ENCODE data around the gene TGIF2. TPM values are rescaled to one million over a fixed set of nuclear protein-coding genes. Genes with fewer than 3 reads are reported as not detected.
A peak's percentile ranks its signal among the peaks of the same experiment; 100 is the strongest.

TGIF2 gene
- total RNA-seq, 1 donor from 2014 or later, result 50.6 TPM

DNA sequence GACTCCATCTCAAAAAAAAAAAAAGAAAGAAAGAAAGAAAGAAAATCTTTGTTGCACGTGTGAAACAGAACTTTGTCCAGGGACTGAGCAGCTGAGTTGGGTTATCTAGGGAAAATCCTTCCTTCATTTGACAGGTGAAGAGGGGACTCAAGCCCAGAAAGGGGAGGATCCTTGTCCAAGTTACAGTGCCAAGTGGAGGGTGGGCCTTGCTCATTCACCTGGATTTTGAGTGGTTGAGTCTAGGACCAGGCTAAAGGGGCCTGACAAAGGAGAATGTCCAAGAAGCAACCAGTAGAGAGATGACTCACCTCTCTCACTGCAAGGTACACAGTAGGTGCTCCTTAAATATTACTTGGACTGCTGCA, 2.7 kb downstream of the TGIF2 start:
- no peaks in the 10 kb centered on the region for H3K27me3 Mint-ChIP-seq (ENCODE audit: low read depth)
- intact Hi-C loops (cut with micrococcal nuclease), result no loop called here
- peaks cover 43% of the 10 kb centered on the region for H3K4me1 Mint-ChIP-seq (ENCODE audit: low read depth)
- peaks cover 49% of the 10 kb centered on the region for H3K36me3 Mint-ChIP-seq (ENCODE audit: low read depth)
- peak overlapping the region; percentile 97 for H3K4me3 Mint-ChIP-seq (ENCODE audit: low read depth)
- H3K9me3 Mint-ChIP-seq, result no peaks in the 10 kb centered on the region
- peak overlapping the region; percentile 98 for H3K27ac Mint-ChIP-seq
- DNase-seq (ENCODE audit: low spot score), result no peak

- no peak for DNase-seq (ENCODE audit: low spot score)
- no peaks in the 10 kb centered on the region for H3K9me3 Mint-ChIP-seq
- intact Hi-C loops (cut with micrococcal nuclease), result no loop called here
- H3K27me3 Mint-ChIP-seq (ENCODE audit: low read depth), result no peaks in the 10 kb centered on the region
- H3K27ac Mint-ChIP-seq, result peak overlapping the region; percentile 22
- H3K4me1 Mint-ChIP-seq (ENCODE audit: low read depth), result peaks cover 41% of the 10 kb centered on the region
- no peak overlapping the region for H3K4me3 Mint-ChIP-seq (ENCODE audit: low read depth)
- peaks cover 65% of the 10 kb centered on the region for H3K36me3 Mint-ChIP-seq (ENCODE audit: low read depth)
Measured at GRCh38 chr20:36578356-36579041, 5.1 kb downstream of the TGIF2 start.

DNA sequence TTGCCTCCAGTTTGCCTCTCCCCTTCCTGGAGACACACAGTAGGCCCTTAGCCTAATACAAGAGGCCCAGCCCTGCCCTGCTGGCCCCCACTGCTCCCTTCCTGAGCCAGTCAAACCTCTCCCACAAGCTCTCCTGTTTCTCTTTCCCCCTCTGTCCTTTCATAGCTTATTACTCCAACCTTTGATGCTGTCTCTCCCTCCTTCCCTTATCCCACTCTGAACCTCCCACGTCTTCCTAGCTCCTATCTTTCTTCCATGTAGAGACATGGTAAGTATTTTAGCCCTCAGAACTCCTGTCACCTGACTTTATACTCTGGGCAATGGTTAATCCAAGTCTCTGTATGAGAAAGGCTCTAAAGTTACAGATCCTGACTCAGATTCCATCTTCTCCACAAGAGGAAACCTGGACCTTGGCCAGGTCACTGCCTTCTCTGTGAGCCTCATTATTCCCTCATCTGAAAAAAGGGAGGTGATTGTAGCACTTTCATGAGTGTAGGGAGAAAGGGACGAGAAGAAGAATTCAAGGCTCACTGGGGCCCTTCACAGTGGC, 6.7 kb downstream of the TGIF2 start:
- no peaks in the 10 kb centered on the region for H3K27me3 Mint-ChIP-seq (ENCODE audit: low read depth)
- intact Hi-C loops (cut with micrococcal nuclease), result no loop called here

DNA sequence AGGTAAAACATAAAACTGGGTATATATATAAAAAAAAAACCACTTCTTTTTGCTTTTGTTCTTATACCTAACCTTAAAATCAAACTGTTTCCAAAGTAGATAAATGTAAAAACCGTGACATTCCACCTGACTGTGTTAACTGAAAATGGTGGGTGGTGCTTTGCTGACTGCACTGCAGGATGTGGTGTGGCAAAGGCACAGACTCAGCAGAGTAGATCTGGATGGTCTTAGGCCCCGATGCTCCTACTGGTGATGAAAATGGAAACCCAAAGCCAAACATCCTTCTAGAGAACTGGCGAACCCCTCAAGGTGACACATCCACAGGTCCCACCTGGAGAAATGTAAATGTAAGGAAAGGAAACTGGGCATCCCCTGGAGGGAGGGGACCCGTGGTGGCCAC, 8.9 kb downstream of the TGIF2 start:
- Mint-ChIP-seq H3K27me3 (ENCODE audit: low read depth) (no peaks in the 10 kb centered on the region), H3K4me3 (ENCODE audit: low read depth) (peak overlapping the region; percentile 13), H3K4me1 (ENCODE audit: low read depth) (peaks cover 27% of the 10 kb centered on the region), H3K27ac (peak overlapping the region; percentile 86), H3K9me3 (no peaks in the 10 kb centered on the region), H3K36me3 (ENCODE audit: low read depth) (peaks cover 60% of the 10 kb centered on the region)
- intact Hi-C loops (cut with micrococcal nuclease), result no loop called here
- peak; percentile 25 for DNase-seq (ENCODE audit: low spot score)

More for the DNA sequence above, 6.7 kb downstream of the TGIF2 start:
- no peak overlapping the region for H3K4me3 Mint-ChIP-seq (ENCODE audit: low read depth)
- DNase-seq (ENCODE audit: low spot score), result no peak
- H3K9me3 Mint-ChIP-seq, result no peaks in the 10 kb centered on the region
- peaks cover 65% of the 10 kb centered on the region for H3K36me3 Mint-ChIP-seq (ENCODE audit: low read depth)
- H3K27ac Mint-ChIP-seq, result peak overlapping the region; percentile 82
- H3K4me1 Mint-ChIP-seq (ENCODE audit: low read depth), result peaks cover 36% of the 10 kb centered on the region

DNA sequence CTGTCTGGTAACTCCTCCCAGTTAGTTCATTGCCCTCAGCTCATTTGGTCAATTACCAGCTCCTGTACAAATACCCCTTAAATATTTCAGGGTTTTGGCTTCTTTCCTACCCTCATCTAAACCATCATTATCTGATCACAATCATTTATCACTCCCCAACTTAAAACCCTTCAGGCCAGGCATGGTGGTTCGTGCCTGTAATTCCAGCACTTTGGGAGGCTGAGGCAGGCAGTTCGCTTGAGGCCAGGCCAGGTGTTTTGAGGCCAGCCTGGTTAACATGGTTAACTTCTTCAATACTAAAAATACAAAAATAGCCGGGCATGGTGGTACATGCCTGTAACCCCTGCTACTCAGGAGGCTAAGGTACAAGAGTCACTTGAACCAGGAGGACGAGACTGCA, 9.4 kb downstream of the TGIF2 start:
- no peak for DNase-seq (ENCODE audit: low spot score)
- H3K27me3 Mint-ChIP-seq (ENCODE audit: low read depth), result no peaks in the 10 kb centered on the region
- no peaks in the 10 kb centered on the region for H3K9me3 Mint-ChIP-seq
- H3K27ac Mint-ChIP-seq, result peak overlapping the region; percentile 86
- H3K4me3 Mint-ChIP-seq (ENCODE audit: low read depth), result no peak overlapping the region
- peaks cover 31% of the 10 kb centered on the region for H3K4me1 Mint-ChIP-seq (ENCODE audit: low read depth)
- H3K36me3 Mint-ChIP-seq (ENCODE audit: low read depth), result peaks cover 61% of the 10 kb centered on the region
- intact Hi-C loops (cut with micrococcal nuclease), result no loop called here

DNA sequence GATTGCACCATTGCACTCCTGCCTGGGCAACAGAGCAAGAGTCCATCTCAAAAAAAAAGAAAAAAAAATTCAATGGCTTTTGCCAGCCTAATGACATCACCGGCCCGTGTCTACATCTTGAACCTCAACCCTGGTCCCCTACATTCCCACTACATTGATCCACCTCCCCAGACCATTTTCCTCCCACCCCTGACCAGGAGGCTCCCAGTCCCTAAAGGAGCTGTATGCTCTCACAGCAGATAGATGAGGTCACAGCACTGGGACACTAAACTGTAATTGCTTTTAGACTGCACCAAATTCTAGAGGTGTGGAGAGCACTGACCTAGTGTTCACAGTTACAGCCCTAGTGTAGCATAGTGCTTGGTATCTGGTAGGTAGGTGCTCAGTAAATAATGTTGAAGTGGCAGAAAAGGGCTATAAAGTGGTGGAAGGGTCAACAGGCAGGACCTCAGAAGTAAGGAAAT, 10.7 kb downstream of the TGIF2 start:
- intact Hi-C loops (cut with micrococcal nuclease), result no loop called here
- H3K27me3 Mint-ChIP-seq (ENCODE audit: low read depth), result no peaks in the 10 kb centered on the region

DNA sequence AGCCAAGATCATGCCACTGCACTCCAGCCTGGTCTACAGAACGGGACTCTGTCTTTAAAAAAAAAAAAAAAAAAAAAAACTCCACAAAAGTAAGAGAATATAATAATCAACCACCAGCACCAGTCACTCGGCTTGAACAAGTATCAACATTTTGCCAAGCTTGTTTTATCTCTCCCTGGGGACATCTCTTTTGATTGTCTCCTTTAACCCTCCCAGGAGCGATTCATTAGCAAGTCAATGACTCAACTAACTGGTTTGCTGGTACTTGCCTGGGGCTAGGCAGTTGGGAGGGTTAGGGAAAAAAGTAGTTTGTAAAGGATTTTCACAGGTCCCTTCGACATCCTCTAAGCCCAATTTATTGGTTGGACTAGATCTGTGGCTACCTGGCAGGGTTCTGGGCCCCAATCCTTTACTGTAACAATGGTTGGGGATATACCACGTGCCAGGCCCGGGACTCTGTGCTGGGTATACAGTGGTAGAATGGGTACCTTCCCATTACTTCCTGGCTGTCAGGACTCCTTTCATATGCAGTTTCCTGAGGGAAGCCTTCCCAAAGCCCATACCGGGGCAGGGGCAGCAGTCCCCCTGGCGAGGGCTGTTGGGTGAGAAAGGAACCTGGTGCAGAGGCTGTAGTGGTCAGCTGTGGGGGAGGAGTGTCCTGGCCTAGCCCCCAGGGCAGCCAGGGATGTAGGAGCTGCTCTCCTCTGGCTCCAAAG, 12.2 kb downstream of the TGIF2 start:
- Mint-ChIP-seq H3K4me3 (ENCODE audit: low read depth) (no peak overlapping the region), H3K4me1 (ENCODE audit: low read depth) (peaks cover 24% of the 10 kb centered on the region), H3K36me3 (ENCODE audit: low read depth) (peaks cover 58% of the 10 kb centered on the region), H3K27ac (no peak overlapping the region), H3K27me3 (ENCODE audit: low read depth) (no peaks in the 10 kb centered on the region), H3K9me3 (no peaks in the 10 kb centered on the region)
- DNase-seq (ENCODE audit: low spot score), result no peak
- intact Hi-C loops (cut with micrococcal nuclease), result no loop called here

More for the DNA sequence above, 10.7 kb downstream of the TGIF2 start:
- Mint-ChIP-seq H3K4me3 (ENCODE audit: low read depth) (no peak overlapping the region), H3K9me3 (no peaks in the 10 kb centered on the region), H3K4me1 (ENCODE audit: low read depth) (peaks cover 31% of the 10 kb centered on the region), H3K27ac (peak overlapping the region; percentile 28), H3K36me3 (ENCODE audit: low read depth) (peaks cover 59% of the 10 kb centered on the region)
- no peak for DNase-seq (ENCODE audit: low spot score)

DNA sequence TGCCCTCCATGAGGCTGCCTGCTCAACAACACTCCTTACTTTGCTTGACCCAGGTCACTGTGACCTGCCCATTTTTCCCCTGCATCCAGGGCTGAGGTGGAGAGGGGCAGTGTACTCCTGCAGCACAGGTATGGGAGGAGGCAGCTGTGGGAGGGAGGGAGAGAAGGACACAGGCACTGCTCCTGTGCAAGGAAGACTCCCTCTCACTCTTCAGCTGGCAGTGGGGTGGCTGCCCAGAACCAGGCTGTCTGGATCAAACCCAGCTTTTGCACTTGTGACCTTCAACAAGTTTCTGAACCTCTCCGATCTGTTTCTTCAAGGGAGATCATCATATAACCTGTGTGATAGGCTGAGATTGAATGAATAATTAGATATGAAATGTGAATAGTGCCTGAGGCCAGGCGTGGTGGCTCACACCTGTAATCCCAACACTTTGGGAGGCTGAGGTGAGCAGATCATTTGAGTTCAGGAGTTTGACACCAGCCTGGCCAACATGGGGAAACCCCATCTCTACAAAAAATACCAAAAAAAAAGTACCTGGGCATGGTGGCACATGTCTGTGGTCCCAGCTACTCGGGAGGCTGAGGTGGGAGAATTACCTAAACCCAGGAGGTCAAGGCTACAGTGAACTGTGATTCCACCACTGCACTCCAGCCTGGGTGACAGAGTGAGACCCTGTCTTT, 14.1 kb downstream of the TGIF2 start:
- peaks cover 64% of the 10 kb centered on the region for H3K36me3 Mint-ChIP-seq (ENCODE audit: low read depth)
- H3K4me3 Mint-ChIP-seq (ENCODE audit: low read depth), result no peak overlapping the region
- peak overlapping the region; percentile 39 for H3K27ac Mint-ChIP-seq
- intact Hi-C loops (cut with micrococcal nuclease), result no loop called here
- no peaks in the 10 kb centered on the region for H3K9me3 Mint-ChIP-seq
- H3K4me1 Mint-ChIP-seq (ENCODE audit: low read depth), result peaks cover 31% of the 10 kb centered on the region
- no peak for DNase-seq (ENCODE audit: low spot score)
- H3K27me3 Mint-ChIP-seq (ENCODE audit: low read depth), result no peaks in the 10 kb centered on the region

DNA sequence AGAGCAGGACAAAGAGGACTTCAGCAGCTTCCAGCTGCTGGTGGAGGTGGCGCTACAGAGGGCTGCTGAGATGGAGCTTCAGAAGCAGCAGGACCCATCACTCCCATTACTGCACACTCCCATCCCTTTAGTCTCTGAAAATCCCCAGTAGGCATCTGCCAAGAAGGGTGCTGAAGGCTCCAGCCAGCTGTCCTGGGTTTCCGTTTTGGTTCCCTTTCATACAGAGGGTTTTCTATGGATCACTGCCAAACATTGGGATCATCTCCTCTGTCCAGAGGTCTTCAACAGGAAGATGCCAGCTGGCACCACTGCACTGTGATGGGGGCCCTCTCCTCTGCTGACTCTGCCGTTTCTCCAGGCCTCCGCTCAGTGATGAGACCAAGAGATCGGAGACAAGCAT, 17.9 kb downstream of the TGIF2 start:
- H3K36me3 Mint-ChIP-seq (ENCODE audit: low read depth), result peaks cover 84% of the 10 kb centered on the region
- H3K27me3 Mint-ChIP-seq (ENCODE audit: low read depth), result no peaks in the 10 kb centered on the region

GRCh38 chr20:36591854-36592641, 18.7 kb downstream of the TGIF2 start:
- H3K36me3 Mint-ChIP-seq (ENCODE audit: low read depth), result peaks cover 78% of the 10 kb centered on the region

More for the DNA sequence above, 17.9 kb downstream of the TGIF2 start:
- Mint-ChIP-seq H3K4me1 (ENCODE audit: low read depth) (peaks cover 57% of the 10 kb centered on the region), H3K9me3 (no peaks in the 10 kb centered on the region), H3K27ac (peak overlapping the region; percentile 62), H3K4me3 (ENCODE audit: low read depth) (no peak overlapping the region)
- DNase-seq (ENCODE audit: low spot score), result no peak
- intact Hi-C loops (cut with micrococcal nuclease), result loop anchor here (5.0 kb wide), 2 partner anchors 34 to 124 kb away; no protein-coding TSS in a partner anchor

DNA sequence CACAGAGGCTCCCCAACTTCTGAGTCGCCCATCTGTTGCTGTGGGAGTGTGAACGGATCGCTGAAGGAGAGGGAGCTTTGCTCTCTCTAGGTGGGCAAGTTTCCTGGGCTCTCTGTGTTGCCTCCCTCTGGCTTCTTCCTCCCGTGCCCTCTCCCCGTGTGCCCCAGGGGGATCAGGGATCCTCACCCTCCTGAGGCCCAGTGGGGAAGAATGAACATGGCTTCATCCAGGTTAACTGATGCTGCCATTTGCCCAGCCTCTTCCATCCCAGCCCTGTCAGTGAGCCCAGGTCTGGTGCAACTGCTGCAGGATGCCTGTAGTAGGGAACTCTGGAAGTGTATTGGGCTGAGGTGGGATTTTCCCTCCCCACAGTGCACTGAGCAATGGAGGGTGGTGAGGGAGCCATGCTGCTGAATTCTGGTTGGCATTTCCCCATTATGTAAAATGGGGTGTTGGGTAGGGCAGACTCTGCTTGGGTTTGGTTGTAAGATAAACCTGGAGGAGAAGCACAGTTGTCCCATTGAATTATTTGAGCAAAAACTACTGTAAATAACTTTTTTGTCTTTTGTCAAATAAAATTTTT, 20.0 kb downstream of the TGIF2 start:
- Mint-ChIP-seq H3K27me3 (ENCODE audit: low read depth) (no peaks in the 10 kb centered on the region), H3K27ac (peak overlapping the region; percentile 62), H3K36me3 (ENCODE audit: low read depth) (peaks cover 72% of the 10 kb centered on the region), H3K9me3 (no peaks in the 10 kb centered on the region), H3K4me3 (ENCODE audit: low read depth) (no peak overlapping the region), H3K4me1 (ENCODE audit: low read depth) (peaks cover 47% of the 10 kb centered on the region)
- no peak for DNase-seq (ENCODE audit: low spot score)
- intact Hi-C loops (cut with micrococcal nuclease), result loop anchor here (5.0 kb wide), 2 partner anchors 36 to 126 kb away; no protein-coding TSS in a partner anchor

More at GRCh38 chr20:36591854-36592641, 18.7 kb downstream of the TGIF2 start:
- intact Hi-C loops (cut with micrococcal nuclease), result loop anchor here (5.0 kb wide), 2 partner anchors 35 to 125 kb away; no protein-coding TSS in a partner anchor
- H3K27me3 Mint-ChIP-seq (ENCODE audit: low read depth), result no peaks in the 10 kb centered on the region
- H3K4me1 Mint-ChIP-seq (ENCODE audit: low read depth), result peaks cover 54% of the 10 kb centered on the region
- peak overlapping the region; percentile 48 for H3K4me3 Mint-ChIP-seq (ENCODE audit: low read depth)
- H3K27ac Mint-ChIP-seq, result peak overlapping the region; percentile 62
- no peaks in the 10 kb centered on the region for H3K9me3 Mint-ChIP-seq
- peak; percentile 44 for DNase-seq (ENCODE audit: low spot score)
